NCI-H1930 (cell line): ENCODE measurements around the gene UNC5C.

Experiments used
- DNase-seq, 2 experiments: peaks; one replicate each; lab custom pipeline; 2025; lab: John Stamatoyannopoulos, UW

UNC5C gene

GRCh38 chr4:95546866-95547714 lies 1.7 kb downstream of the UNC5C start:
- DNase-seq, result no peak

GRCh38 chr4:95546221-95546620 lies 2.6 kb downstream of the UNC5C start:
- DNase-seq, result no peak

DNA sequence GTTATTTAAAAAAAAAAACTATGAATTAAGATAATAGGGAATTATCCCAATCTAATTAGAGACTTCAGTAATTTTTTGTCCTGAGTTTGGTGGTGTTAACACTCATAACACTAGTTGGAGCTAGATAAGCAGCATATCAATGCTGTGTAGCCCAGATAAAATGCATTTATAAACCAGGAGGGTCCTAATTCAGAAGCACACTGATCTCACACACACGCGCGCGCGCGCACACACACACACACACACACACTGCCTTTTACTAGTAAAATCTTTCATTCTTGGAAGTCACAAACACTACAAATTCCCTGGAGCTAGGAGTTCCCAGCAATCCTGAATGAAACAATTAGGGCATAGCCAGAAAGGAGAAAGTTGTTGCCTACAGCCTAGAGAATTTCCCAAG lies 3.2 kb downstream of the UNC5C start:
- no peak for DNase-seq

DNA sequence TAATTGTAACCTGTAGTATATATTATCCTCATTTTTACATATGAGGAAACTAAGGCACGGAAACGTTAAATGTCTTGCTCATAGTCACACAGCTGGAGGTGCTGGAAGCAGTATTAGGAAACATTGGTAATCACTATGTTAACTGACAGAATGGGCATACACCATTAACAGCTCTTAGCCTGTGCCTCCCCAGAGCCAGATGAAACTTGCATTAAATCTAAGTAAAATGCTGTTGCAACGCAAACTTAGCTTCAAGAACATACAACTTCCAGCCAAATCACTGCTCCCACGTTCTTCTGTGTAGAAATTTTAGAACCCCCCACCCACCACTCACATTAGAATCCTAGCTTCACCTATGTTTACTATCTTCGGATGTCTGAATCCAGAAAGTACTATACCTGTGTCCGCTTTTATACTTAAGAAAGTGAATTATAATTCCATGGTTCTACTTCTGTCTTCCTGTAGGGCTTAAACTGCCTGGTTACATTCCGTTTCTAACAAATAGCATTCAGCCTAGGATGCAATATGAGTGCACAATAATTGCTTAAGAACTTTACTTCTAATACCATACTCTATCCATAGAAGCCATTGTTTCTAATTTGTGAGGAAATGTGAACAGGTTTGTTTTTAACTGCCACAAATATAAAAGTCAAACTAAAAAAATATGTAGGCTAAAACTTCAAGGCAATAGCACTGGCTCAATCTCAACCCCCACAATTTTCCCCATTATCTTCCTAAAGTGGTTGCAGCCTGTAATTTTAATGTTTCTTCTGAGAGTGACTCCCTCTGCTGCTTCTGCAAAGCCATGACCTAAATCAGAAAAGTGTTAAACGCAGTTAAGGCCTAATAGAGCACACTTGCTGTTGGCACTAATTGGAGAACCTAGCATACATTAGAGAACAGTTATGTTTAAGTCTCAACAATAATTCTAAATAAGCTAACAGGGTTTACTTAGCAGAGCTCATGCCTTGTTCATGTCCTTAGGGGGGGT lies 4.4 kb downstream of the UNC5C start:
- DNase-seq, result no peak

DNA sequence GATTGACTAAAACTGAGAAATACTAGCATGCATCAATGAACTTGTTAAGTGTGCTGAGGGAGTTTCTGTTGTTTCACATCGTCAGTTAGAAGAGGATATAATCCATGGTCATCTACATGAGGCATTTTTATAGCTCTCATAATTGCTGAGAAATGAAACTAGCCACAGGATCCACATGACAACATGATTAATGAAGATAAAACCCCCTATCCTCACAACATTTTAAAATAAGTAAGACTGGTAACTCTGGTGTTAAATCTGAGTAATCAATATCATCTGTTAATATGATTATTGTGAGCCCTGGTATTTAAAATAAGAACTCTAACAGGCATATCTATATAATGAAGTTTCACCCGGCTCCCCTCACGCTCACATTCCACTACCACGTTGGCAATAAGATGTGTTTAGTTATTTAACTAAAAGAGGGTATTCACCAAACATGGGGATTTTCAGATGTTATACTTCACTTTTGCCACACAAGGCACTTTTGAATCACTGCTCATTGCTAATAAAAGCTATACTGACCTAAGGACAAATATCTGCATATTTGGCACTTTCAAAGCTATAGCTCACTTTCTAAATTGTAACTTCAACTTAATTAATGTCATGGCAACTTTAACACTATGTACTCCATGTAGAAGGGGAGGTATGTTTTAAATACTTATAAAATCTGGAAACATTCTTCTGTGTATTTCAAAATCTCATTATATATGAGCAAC lies 6.7 kb downstream of the UNC5C start:
- DNase-seq, result no peak

DNA sequence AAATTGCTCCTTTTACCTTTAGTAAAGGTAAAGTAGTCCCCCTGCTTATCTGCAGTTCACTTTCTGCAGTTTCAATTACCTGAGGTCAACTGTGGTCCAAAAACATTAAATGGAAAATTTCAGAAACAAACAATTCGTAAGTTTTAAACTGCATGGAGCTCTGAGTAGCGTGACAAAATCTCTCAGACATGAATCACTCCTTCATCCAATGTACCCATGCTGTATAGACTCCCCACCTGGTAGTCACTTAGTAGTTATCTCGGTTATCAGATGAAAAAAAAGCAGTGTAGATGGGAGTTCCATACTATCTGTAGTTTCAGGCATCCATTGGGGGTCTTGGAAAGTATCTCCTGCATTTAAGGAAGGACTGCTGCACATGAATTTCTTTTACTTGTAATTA lies 7.7 kb downstream of the UNC5C start:
- no peak for DNase-seq

- no peak for DNase-seq
Measured at GRCh38 chr4:95540227-95540626, 8.5 kb downstream of the UNC5C start.

DNA sequence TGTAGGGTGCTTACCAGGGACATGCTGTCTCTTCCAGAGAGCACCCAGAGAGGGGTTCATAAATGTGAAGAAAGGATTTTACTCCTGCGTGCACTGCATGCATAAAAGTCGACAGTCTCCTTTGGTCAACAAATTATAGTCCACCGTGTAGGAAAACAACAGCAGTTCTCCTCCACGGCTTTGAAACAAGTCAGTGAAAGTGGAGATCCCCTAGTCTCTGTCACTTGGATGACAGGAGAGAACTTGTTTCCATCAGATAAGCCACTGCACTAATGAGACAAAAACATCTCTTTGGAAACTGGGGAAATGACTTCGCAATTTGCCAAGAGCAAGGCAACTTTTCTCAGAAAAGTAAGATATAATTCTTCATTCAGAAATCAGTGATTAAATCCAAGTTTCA lies 9.7 kb downstream of the UNC5C start:
- no peak for DNase-seq

DNA sequence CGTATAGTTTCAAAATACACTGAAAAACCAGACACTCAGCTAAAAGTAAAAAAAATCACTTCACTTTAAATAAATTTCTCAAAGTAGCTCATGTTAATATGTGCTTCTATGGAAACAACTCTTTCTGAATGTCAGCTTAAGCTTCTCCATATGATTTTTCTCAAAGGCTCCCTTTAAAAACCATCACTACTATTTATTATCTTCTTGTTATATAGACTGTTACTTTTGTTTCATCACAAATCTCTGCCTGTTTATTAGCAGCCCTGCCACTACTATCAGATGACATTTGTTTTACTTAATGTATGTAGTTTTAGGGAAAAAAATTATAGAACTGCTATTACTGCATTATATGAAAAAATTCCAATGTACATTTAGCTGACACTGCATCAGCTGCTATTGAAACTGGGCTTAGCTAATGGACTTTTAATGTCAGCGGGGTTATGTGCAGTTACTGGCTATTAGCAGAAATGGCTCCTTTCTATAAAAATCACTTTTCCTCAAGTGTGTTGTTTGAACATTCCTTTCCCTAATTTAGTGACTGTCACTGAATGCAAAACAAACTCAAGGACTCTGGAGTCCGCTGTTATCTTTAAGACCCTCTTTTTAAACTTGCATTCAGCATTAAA lies 10.8 kb downstream of the UNC5C start:
- DNase-seq, result no peak

- DNase-seq, result no peak
Measured at GRCh38 chr4:95537191-95537590, 11.6 kb downstream of the UNC5C start.

DNA sequence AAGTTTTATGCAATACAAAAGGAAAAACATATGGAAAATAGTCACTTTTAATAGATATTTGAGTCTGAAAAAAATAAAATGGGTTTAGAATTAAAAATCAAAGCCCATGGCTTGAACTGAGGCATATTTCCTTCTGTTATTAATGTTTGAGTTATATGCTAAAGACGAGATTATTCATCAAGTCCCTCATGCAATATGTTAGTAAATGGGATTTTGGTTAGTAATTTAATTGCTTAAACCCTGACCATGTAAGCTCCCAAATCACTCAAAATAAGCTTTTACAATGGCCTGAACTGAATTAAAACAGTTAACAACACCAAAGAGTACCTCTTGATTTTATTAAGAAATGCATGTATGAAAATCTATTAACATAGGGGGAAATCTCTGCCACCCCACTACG lies 12.1 kb downstream of the UNC5C start:
- DNase-seq, result no peak

DNA sequence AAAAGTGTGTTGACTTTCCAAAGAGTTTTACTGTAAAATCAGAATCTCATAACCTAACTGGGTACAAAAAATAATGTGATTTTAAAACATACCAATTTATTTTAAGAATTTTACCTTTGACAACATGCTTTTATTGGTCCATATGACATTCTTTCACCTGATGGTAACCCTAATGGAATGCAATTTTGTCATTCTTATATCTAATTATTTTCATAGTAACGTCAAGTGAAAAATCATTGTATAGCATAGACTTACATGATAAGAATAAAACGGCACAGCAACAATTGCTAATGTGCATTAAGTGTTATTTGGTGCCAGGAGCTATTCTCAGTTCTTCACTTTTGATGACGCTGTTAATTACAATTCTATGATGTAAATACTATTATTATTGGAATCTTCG lies 13.6 kb downstream of the UNC5C start:
- no peak for DNase-seq

DNA sequence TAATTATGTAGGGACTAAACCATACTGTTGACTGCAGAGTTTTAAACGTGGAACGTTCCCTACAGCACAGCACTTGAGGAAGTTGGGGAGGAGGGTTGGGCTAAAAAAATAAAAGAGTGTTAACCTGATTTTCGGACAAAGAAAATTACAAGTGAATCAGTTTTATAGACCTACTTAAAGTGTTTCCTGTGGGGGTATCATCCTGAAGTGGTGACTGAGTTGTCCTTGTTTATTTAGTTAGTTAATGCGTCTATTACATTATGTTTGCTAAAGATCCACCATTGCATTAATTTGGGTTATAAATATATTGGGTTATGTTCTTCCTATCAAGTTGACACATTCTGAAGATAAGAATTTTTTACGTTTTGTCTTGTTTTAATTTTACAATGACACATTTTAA lies 14.7 kb downstream of the UNC5C start:
- DNase-seq, result no peak

- no peak for DNase-seq
Measured at GRCh38 chr4:95533254-95533653, 15.5 kb downstream of the UNC5C start.

DNA sequence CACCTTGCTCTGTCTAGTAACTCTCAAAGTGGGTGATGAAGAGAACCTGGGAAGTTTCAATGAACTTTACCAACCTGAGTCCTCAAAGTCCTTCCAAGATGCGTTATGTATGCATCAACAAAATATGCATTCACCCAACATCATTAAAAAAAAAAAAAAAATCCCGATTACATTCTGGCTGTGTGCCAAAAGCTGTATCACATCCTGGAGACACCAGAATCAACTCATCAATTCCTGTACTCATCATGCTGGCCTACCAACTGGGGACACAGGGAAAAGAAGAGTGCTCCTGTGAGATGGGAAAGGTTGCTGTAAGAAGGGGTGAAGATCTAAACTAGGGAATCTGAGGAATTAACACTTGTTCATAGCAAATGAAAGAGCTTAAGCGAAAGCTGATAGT lies 16.5 kb downstream of the UNC5C start:
- no peak for DNase-seq

- DNase-seq, result no peak
Measured at GRCh38 chr4:95531141-95531540, 17.6 kb downstream of the UNC5C start.

DNA sequence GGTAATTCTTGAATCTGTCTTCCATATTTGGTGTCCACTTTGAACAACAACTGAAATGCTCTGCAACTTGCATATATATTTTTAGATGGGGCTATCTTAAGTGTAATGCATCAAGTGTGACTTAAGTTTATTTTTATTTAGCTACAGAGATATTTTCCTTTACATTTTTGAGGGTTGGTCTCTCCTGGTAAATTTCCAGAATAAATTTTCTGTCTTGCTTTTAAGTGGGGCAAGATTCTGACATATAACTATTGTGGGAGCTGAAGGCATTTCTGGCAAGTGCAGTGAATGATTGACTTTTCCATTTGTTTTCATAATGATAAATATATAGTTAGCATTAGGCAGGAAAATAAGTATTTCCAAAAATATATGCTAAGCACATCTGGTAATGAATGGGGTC lies 18.8 kb downstream of the UNC5C start:
- DNase-seq, result no peak

GRCh38 chr4:95528388-95528948 lies 20.3 kb downstream of the UNC5C start:
- no peak for DNase-seq

DNA sequence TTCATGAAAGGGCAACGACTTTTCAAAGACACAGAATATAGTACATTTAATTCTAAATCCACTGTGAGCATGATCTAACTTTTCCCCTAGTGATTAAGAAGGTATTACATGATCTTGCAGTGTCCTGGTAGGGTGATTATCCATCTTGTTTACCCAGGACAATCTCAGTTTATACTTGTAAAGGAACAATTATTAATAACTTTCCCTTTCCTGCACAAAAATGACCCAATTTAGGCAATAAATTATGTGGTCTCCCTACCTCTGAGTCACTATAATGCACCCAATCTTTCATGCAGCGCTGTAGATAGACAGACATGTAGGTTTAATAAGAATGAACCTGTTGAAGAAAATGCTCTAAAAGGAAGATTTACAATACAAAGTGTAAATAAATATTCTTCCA lies 22.7 kb downstream of the UNC5C start:
- DNase-seq, result no peak

- no peak for DNase-seq
Measured at GRCh38 chr4:95524729-95525128, 24.0 kb downstream of the UNC5C start.

- DNase-seq, result no peak
Measured at GRCh38 chr4:95524184-95524583, 24.6 kb downstream of the UNC5C start.
